Stimulated activated CD8-positive, alpha-beta memory T cell treated with anti-CD3 and anti-CD28 coated beads, Interleukin-2, amount 100 ng/mL, for 48 hours (primary cell): ENCODE measurements around the gene PPIG.
"Not testable (repeated sequence)": the region's sequence is repeated elsewhere in the genome, so short reads cannot be mapped to it uniquely, and the experiment has no call there.

Experiments used
- DNase-seq, 2 donors: peaks; one replicate each; pipeline ENCODE4 v3.0.0-alpha.2; 2020; ENCODE audit warnings: low read depth in 2 of 2

PPIG gene

GRCh38 chr2:169584005-169584877 lies at the start of gene PPIG:
TSS of gene PPIG (plus strand) at chr2:169584351. CDS start at chr2:169604042, 19,691 bp downstream.
- DNase-seq, result peak; percentile 80 to 83

DNA sequence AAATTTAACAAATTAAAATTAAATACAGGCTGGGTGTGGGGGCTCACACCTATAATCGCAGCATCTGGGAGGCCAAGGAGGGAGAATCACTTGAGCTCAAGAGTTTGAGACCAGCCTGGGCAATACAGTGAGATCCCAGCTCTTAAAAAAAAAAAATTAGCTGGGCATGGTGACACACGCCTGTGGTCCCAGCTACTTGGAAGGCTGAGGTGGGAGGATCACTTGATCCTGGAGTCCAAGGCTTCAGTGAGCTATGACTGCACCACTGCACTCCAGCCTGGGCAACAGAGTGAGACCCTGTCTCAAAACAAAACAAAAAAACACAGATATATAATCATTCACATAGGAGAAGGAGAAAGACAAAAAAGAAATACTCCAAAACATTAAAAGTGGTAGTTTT lies 44.7 kb upstream of the PPIG start:
- DNase-seq, result not testable (repeated sequence)

- DNase-seq, result no peak
Measured at GRCh38 chr2:169540146-169540545, 44.0 kb upstream of the PPIG start.

GRCh38 chr2:169542433-169542832 lies 41.7 kb upstream of the PPIG start:
- DNase-seq, result no peak

GRCh38 chr2:169546756-169547155 lies 37.4 kb upstream of the PPIG start:
- DNase-seq, result no peak

DNA sequence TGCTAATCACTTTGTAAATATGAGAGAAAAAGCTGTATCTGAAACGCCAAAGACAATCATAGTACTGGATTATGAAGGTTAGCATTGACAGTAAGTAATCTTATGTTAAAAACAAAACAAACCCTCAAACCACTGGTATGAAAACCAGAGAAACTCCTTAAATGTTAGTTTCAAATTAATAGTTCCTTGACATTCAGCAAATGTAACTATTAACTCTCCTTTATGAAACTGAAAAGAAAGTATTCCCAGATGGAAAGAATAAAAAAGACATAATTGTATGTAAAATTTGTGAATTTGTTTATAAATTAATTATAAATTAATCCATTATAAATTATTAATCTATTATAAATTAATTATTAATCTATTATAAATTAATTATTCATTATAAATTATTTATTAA lies 22.8 kb upstream of the PPIG start:
- no peak for DNase-seq

DNA sequence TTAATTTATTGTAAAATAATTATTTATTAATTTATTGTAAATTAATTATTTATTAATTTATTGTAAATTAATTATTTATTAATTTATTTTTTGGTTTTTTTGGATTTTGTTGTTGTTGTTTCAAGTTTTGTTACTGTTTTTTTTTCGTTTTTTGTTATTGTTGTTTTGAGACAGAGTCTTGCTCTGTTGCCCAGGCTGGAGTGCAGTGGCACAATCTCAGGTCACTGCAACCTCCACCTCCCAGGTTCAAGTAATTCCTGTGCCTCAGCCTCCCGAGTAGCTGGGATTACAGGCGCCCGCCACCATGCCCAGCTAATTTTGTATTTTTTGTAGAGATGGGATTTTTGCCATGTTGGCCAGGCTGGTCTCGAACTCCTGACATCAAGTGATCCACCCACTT lies 22.1 kb upstream of the PPIG start:
- DNase-seq, result not testable (repeated sequence)

- no peak for DNase-seq
Measured at GRCh38 chr2:169562519-169562918, 21.6 kb upstream of the PPIG start.

GRCh38 chr2:169565686-169566085 lies 18.5 kb upstream of the PPIG start:
- DNase-seq, result no peak

- no peak for DNase-seq
Measured at GRCh38 chr2:169569948-169570347, 14.2 kb upstream of the PPIG start.

- not testable (repeated sequence) for DNase-seq
Measured at GRCh38 chr2:169570752-169571151, 13.4 kb upstream of the PPIG start.

DNA sequence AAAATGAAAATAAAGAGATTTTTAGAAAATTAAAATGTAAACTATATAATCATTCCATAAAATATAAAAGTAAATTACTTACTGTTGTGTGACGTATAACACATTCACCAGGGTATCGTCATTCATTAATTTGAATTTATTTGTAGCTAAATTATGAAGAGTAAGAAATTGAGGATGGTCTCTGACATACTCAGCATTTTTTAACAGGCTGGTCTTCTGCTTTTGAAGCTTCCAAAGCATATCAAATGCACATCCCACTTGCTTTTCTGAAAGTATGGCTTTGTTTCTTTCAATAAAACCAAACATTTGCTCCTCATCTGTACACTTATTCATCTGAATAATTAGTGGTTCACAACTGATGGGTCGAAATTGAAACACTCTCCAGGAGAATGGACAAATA lies 12.6 kb upstream of the PPIG start:
- no peak for DNase-seq

DNA sequence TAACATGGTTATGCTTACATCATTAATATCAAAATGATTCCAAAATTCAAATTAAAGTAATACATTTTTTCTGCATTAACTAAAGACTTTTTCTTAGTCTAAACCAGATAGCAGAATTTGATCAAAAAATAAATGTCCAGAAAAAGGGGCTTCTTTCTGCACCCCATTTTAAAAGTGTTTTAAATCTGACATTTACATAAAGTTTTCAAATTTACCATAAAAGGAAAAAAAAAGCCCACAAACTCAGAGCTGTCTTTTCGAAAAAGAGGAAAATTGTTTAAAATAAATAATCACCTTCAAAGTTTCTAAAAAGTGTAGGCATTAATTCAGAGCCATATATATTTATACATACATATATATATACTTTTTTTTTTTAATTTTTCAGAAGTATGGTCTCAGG lies 12.0 kb upstream of the PPIG start:
- DNase-seq, result no peak

GRCh38 chr2:169572821-169573159 lies 11.4 kb upstream of the PPIG start:
- no peak for DNase-seq

GRCh38 chr2:169573160-169573973 lies 10.8 kb upstream of the PPIG start, which contains the start of gene FASTKD1:
TSS of gene FASTKD1 (minus strand) at chr2:169573865. CDS start at chr2:169572029, 1,836 bp downstream.
- DNase-seq, result peak; percentile 80 to 82

- DNase-seq, result no peak
Measured at GRCh38 chr2:169573974-169574299, 10.2 kb upstream of the PPIG start.

DNA sequence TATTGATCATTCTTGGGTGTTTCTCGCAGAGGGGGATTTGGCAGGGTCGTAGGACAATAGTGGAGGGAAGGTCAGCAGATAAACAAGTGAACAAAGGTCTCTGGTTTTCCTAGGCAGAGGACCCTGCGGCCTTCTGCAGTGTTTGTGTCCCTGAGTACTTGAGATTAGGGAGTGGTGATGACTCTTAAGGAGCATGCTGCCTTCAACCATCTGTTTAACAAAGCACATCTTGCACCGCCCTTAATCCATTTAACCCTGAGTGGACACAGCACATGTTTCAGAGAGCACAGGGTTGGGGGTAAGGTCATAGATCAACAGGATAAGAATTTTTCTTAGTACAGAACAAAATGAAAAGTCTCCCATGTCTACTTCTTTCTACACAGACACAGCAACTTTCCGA lies 9.6 kb upstream of the PPIG start:
- DNase-seq, result not testable (repeated sequence)

GRCh38 chr2:169575264-169575663 lies 8.9 kb upstream of the PPIG start:
- DNase-seq, result not testable (repeated sequence)

- no peak for DNase-seq
Measured at GRCh38 chr2:169579044-169579443, 5.1 kb upstream of the PPIG start.

DNA sequence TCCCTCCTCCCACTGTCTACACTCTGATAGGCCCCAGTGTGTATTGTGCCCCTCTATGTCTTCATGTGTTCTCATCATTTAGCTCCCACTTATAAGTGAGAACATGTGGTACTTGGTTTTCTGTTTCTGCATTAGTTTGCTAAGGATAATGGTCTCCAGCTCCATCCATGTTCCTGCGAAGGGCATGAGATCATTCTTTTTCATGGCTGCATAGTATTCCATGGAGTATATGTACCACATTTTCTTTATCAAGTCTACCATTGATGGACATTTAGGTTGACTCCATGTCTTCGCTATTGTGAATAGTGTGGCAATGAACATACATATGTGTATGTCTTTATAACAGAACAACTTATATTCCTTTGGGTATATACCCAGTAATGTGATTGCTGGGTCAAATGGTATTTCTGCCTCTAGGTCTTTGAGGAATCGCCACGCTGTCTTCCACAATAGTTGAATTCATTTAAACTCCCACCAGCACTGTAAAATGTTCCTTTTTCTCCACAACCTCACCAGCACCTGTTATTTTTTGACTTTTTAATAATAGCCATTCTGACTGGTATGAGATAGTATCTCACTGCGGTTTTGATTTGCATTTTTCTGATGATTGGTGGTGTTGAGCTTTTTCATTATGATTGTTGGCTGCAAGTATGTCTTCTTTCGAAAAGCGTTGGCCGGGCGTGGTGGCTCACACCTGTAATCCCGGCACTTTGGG lies 1.4 kb upstream of the PPIG start:
- DNase-seq, result not testable (repeated sequence)

DNA sequence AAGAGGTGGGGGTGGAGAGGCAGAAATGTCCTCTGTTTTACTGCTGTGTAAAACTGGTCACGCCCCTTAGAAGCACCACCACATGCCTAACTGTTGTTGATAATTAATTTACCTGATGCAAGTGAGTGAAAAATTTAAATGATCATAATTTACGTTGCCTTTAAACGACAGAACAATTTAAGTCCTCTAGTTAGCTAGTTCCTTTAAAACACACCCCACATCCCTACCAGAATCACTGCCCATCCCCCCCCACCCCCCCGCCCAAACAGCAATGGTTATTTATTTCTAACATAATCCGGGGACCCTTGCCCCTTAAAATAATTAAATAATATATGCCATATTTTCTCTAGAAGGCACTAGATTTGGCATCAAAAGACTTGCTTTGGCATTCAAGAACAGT lies 633 bp upstream of the PPIG start:
- no peak for DNase-seq

- DNase-seq, result no peak
Measured at GRCh38 chr2:169585673-169586072, 1.5 kb downstream of the PPIG start.
